Immature natural killer cell (primary cell): Measurements from ENCODE around the gene TMEFF1. TPM values are rescaled to one million over a fixed set of nuclear protein-coding genes. Genes with fewer than 3 reads are reported as not detected.
"Not testable (repeated sequence)": the region's sequence is repeated elsewhere in the genome, so short reads cannot be mapped to it uniquely, and the experiment has no call there.

Experiments used
- DNase-seq, 3 donors: peaks; one replicate each; pipeline ENCODE4 v3.0.0; 2022; ENCODE audit warnings: mixed read lengths in 1 of 3
- H3K27ac Mint-ChIP-seq, 6 donors: one replicate each; pipeline ENCODE4 v1.8.0; 2020; ENCODE audit warnings: mixed read lengths in 6 of 6, mild to moderate bottlenecking in 5 of 6, inconsistent platforms in 4 of 6, moderate library complexity in 3 of 6
- H3K27me3 Mint-ChIP-seq, 3 donors: one replicate each; pipeline ENCODE4 v1.8.0; 2020 to 2021; ENCODE audit warnings: low read depth in 3 of 3, mild to moderate bottlenecking in 3 of 3, mixed read lengths in 3 of 3, moderate library complexity in 3 of 3, inconsistent platforms in 1 of 3
- H3K36me3 Mint-ChIP-seq, 3 donors: one replicate each; pipeline ENCODE4 v1.8.0; 2020; ENCODE audit warnings: mixed read lengths in 3 of 3, inconsistent platforms in 2 of 3, mild to moderate bottlenecking in 2 of 3
- H3K4me1 Mint-ChIP-seq, 2 donors: one replicate each; pipeline ENCODE4 v1.8.0; 2020; ENCODE audit warnings: inconsistent platforms in 2 of 2, mild to moderate bottlenecking in 2 of 2, mixed read lengths in 2 of 2, moderate library complexity in 1 of 2
- H3K4me3 Mint-ChIP-seq, 5 donors: one replicate each; pipeline ENCODE4 v1.8.0; 2020; ENCODE audit warnings: mild to moderate bottlenecking in 5 of 5, mixed read lengths in 5 of 5, inconsistent platforms in 3 of 5, moderate library complexity in 3 of 5
- H3K9me3 Mint-ChIP-seq, 6 donors: one replicate each; pipeline ENCODE4 v1.8.0; 2020; ENCODE audit warnings: mild to moderate bottlenecking in 6 of 6, mixed read lengths in 6 of 6, inconsistent platforms in 4 of 6, moderate library complexity in 3 of 6
- polyA plus RNA-seq, 3 donors: library from polyadenylated mRNA; unstranded; fragments of 300-500 nt; fragmentation: Illumina TruSeq; gene quantifications; one replicate each; pipeline ENCODE4 v1.2.3, GENCODE V29; 2021

The TMEFF1 gene
- polyA plus RNA-seq, 3 donors from 2014 or later = not detected

- Mint-ChIP-seq H3K4me3 (no peak overlapping the region), H3K36me3 (peaks cover 0 to 5% (median 0%) of the 10 kb centered on the region in 3 donors), H3K9me3 (peaks cover 0 to 3% (median 0%) of the 10 kb centered on the region in 6 donors), H3K27me3 (peaks cover 3 to 7% (median 6%) of the 10 kb centered on the region in 3 donors), H3K4me1 (no peaks in the 10 kb centered on the region), H3K27ac (no peak overlapping the region)
- no peak for DNase-seq
These were observed 13.7 kb downstream of the TMEFF1 start for GRCh38 chr9:100486479-100487176.

- Mint-ChIP-seq H3K27ac (no peak overlapping the region), H3K27me3 (peaks cover 2 to 4% (median 3%) of the 10 kb centered on the region in 3 donors), H3K4me3 (no peak overlapping the region), H3K36me3 (no peaks in the 10 kb centered on the region), H3K4me1 (peaks cover 0 to 5% of the 10 kb centered on the region in 2 donors), H3K9me3 (peaks cover 0 to 3% (median 0%) of the 10 kb centered on the region in 6 donors)
- no peak for DNase-seq
These were observed 15.2 kb downstream of the TMEFF1 start for GRCh38 chr9:100488177-100488576.

- DNase-seq = no peak
- H3K9me3 Mint-ChIP-seq = peaks cover 0 to 2% (median 0%) of the 10 kb centered on the region in 6 donors
- peaks cover 0 to 5% of the 10 kb centered on the region in 2 donors for H3K4me1 Mint-ChIP-seq
- peaks cover 0 to 2% (median 0%) of the 10 kb centered on the region in 3 donors for H3K27me3 Mint-ChIP-seq
- no peak overlapping the region for H3K27ac Mint-ChIP-seq
- H3K4me3 Mint-ChIP-seq = no peak overlapping the region
- H3K36me3 Mint-ChIP-seq = no peaks in the 10 kb centered on the region
These were observed 16.9 kb downstream of the TMEFF1 start for GRCh38 chr9:100489836-100490235.

- no peaks in the 10 kb centered on the region for H3K36me3 Mint-ChIP-seq
- no peak overlapping the region for H3K27ac Mint-ChIP-seq
- no peak for DNase-seq
- no peak overlapping the region for H3K4me3 Mint-ChIP-seq
- no peaks in the 10 kb centered on the region for H3K9me3 Mint-ChIP-seq
- peaks cover 0 to 5% of the 10 kb centered on the region in 2 donors for H3K4me1 Mint-ChIP-seq
- H3K27me3 Mint-ChIP-seq = peaks cover 0 to 4% (median 2%) of the 10 kb centered on the region in 3 donors
These were observed 20.0 kb downstream of the TMEFF1 start for GRCh38 chr9:100492952-100493351.

- no peak for DNase-seq
- Mint-ChIP-seq H3K9me3 (no peaks in the 10 kb centered on the region), H3K27ac (no peak overlapping the region), H3K4me3 (no peak overlapping the region), H3K36me3 (no peaks in the 10 kb centered on the region), H3K4me1 (no peaks in the 10 kb centered on the region), H3K27me3 (peaks cover 2 to 4% (median 2%) of the 10 kb centered on the region in 3 donors)
These were observed 25.6 kb downstream of the TMEFF1 start for GRCh38 chr9:100498592-100498991.

GRCh38 chr9:100499460-100499859 lies 26.5 kb downstream of the TMEFF1 start:
- Mint-ChIP-seq H3K27ac (no peak overlapping the region), H3K4me3 (no peak overlapping the region), H3K36me3 (no peaks in the 10 kb centered on the region), H3K4me1 (no peaks in the 10 kb centered on the region), H3K27me3 (peaks cover 2 to 4% (median 2%) of the 10 kb centered on the region in 3 donors), H3K9me3 (no peaks in the 10 kb centered on the region)
- DNase-seq = no peak

GRCh38 chr9:100499866-100500265 lies 26.9 kb downstream of the TMEFF1 start:
- Mint-ChIP-seq H3K27ac (no peak overlapping the region), H3K4me3 (no peak overlapping the region), H3K36me3 (no peaks in the 10 kb centered on the region), H3K4me1 (no peaks in the 10 kb centered on the region), H3K9me3 (no peaks in the 10 kb centered on the region), H3K27me3 (peaks cover 2 to 4% (median 2%) of the 10 kb centered on the region in 3 donors)
- no peak for DNase-seq

GRCh38 chr9:100505564-100506159 lies 32.7 kb downstream of the TMEFF1 start:
- DNase-seq = peak; percentile 1 to 19 (median 2)
- H3K9me3 Mint-ChIP-seq = no peaks in the 10 kb centered on the region
- H3K4me3 Mint-ChIP-seq = no peak overlapping the region
- no peak overlapping the region for H3K27ac Mint-ChIP-seq
- peaks cover 0 to 8% (median 0%) of the 10 kb centered on the region in 3 donors for H3K36me3 Mint-ChIP-seq
- peaks cover 0 to 2% (median 0%) of the 10 kb centered on the region in 3 donors for H3K27me3 Mint-ChIP-seq
- H3K4me1 Mint-ChIP-seq = no peaks in the 10 kb centered on the region

GRCh38 chr9:100507350-100507749 lies 34.4 kb downstream of the TMEFF1 start:
- H3K4me1 Mint-ChIP-seq, H3K27ac Mint-ChIP-seq, H3K9me3 Mint-ChIP-seq, H3K36me3 Mint-ChIP-seq, H3K27me3 Mint-ChIP-seq, DNase-seq, H3K4me3 Mint-ChIP-seq: not testable (repeated sequence)

GRCh38 chr9:100511205-100511604 lies 38.3 kb downstream of the TMEFF1 start:
- Mint-ChIP-seq H3K27ac (no peak overlapping the region), H3K4me3 (no peak overlapping the region), H3K36me3 (peaks cover 0 to 8% (median 0%) of the 10 kb centered on the region in 3 donors), H3K9me3 (no peaks in the 10 kb centered on the region), H3K27me3 (peaks cover 0 to 3% (median 0%) of the 10 kb centered on the region in 3 donors), H3K4me1 (no peaks in the 10 kb centered on the region)
- no peak for DNase-seq

GRCh38 chr9:100515578-100516494 lies 42.9 kb downstream of the TMEFF1 start:
- Mint-ChIP-seq H3K27ac (no peak overlapping the region), H3K4me1 (no peaks in the 10 kb centered on the region), H3K36me3 (no peaks in the 10 kb centered on the region), H3K4me3 (no peak overlapping the region), H3K27me3 (peaks cover 0 to 2% (median 0%) of the 10 kb centered on the region in 3 donors), H3K9me3 (no peaks in the 10 kb centered on the region)
- no peak for DNase-seq

- Mint-ChIP-seq H3K27ac (no peak overlapping the region), H3K36me3 (peaks cover 0 to 5% (median 0%) of the 10 kb centered on the region in 3 donors), H3K9me3 (no peaks in the 10 kb centered on the region), H3K27me3 (no peaks in the 10 kb centered on the region), H3K4me3 (no peak overlapping the region), H3K4me1 (no peaks in the 10 kb centered on the region)
- DNase-seq = no peak
These were observed 48.3 kb downstream of the TMEFF1 start for GRCh38 chr9:100521282-100521681.

- no peak for DNase-seq
- Mint-ChIP-seq H3K36me3 (peaks cover 0 to 5% (median 0%) of the 10 kb centered on the region in 3 donors), H3K27ac (no peak overlapping the region), H3K4me1 (no peaks in the 10 kb centered on the region), H3K9me3 (no peaks in the 10 kb centered on the region), H3K27me3 (peaks cover 0 to 2% (median 0%) of the 10 kb centered on the region in 3 donors), H3K4me3 (no peak overlapping the region)
These were observed 52.6 kb downstream of the TMEFF1 start for GRCh38 chr9:100525563-100525962.
